ENCODE results near the gene ADAM19.

- TF ChIP-seq CTCF (IDR thresholded peaks at IDR 0.05) = no peak
- TF ChIP-seq POLR2A (IDR thresholded peaks at IDR 0.05) = no peak
Measured at GRCh38 chr5:157538311-157538710, 37.3 kb downstream of the ADAM19 start.

All from Peyer's patch (tissue), 4 donors.